Adrenal gland (tissue), 19 donors: ENCODE measurements around the gene RPSA. TPM values are rescaled to one million over a fixed set of nuclear protein-coding genes. Genes with fewer than 3 reads are reported as not detected.
A peak's percentile ranks its signal among the peaks of the same experiment; 100 is the strongest.

Experiments used
- DNase-seq, 7 donors: peaks; one replicate each; pipeline ENCODE4 v3.0.0-alpha.2; 2019 to 2020
- H3K27ac ChIP-seq, 5 donors: fragments of 200-600 bp; sonication (generic) in 4 of 5; 1 replicate in 3 of 5; 2 replicates in 2 of 5; pipeline versions ENCODE4 v1.5.1 to v1.8.0; 2016 to 2020; ENCODE audit warnings: mild to moderate bottlenecking in 1 of 5
- H3K27me3 ChIP-seq: fragments of 200-600 bp; 2 replicates; pipeline ENCODE4 v1.8.0; 2021
- H3K36me3 ChIP-seq, 2 donors: fragments of 200-600 bp; replicated peaks in 1 of 2; 1 replicate in 1 of 2; 2 replicates in 1 of 2; pipeline versions ENCODE4 v1.5.1 to v1.8.0; 2018 to 2022
- H3K4me1 ChIP-seq, 2 donors: fragments of 200-600 bp; replicated peaks in 1 of 2; 1 replicate in 1 of 2; 2 replicates in 1 of 2; pipeline versions ENCODE4 v1.5.1 to v1.8.0; 2018 to 2021
- H3K4me3 ChIP-seq, 4 donors: fragments of 200-600 bp; sonication (generic) in 3 of 4; one replicate each; pipeline ENCODE4 v1.5.1; 2016 to 2018
- H3K9me3 ChIP-seq, 3 donors: fragments of 200-600 bp; sonication (generic) in 1 of 3; replicated peaks in 1 of 3; 1 replicate in 2 of 3; 2 replicates in 1 of 3; pipeline versions ENCODE4 v1.5.1 to v1.8.0; 2016 to 2021
- POLR2A ChIP-seq, 2 donors: fragments of 450-650 bp; IDR thresholded peaks; one replicate each; pipeline ENCODE4 v1.6.1; 2017; ENCODE audit warnings: antibody characterized with exemption in 2 of 2, mild to moderate bottlenecking in 2 of 2, moderate library complexity in 1 of 2
- WGBS, 4 donors: extraction: QIAGEN DNeasy Blood & Tissue Kit in 2 of 4; methylation state at CpG; one replicate each; pipeline versions ENCODE4 v1.1.5 to v1.1.7; 2013 to 2017; 5-methylcytosine and 5-hydroxymethylcytosine counted together
- intact Hi-C, 2 donors: fragments of 100-400 bp; cut with DNase I; formaldehyde crosslinking; loops; one replicate each; pipeline versions ENCODE4 v1.14.1 to v1.15.0; 2022 to 2023
- long read RNA-seq, 10 donors: library from polyadenylated mRNA in 3 of 10; unstranded in 2 of 10; stranded (forward) in 1 of 10; transcript quantifications; one replicate each; pipeline ENCODE4 v2.0.0 and lab custom pipeline, GENCODE V29; 2021 to 2026
- polyA plus RNA-seq, 3 donors: library from polyadenylated mRNA; stranded (reverse); fragments of 200-250 nt in 2 of 3; fragments of 350-450 nt in 1 of 3; fragmentation: Illumina TruSeq in 1 of 3; extraction: RNeasy Lipid Tissue Mini Kit (QIAGEN cat#74804) in 1 of 3; gene quantifications; one replicate each; pipeline ENCODE4 v1.2.3, GENCODE V29; 2013 to 2014
- total RNA-seq, 9 donors: library from RNA; depleted of rRNA in 4 of 9; stranded (reverse); fragments of >200 nt in 4 of 9; fragments of 120-200 nt in 1 of 9; fragmentation: NEBNext Ultra II Directional in 1 of 9; extraction: Animal tissue kit (Norgen Biotek cat#: 25700) in 1 of 9; gene quantifications; one replicate each; pipeline versions ENCODE4 v1.1.0 to v1.2.4, GENCODE V29; 2013 to 2023
- TF ChIP-seq, protein P1 (sequence below), 6 experiments: fragments of 450-650 bp in 4 of 6; fragments of 200-600 bp in 2 of 6; sonication (generic) in 1 of 6; IDR thresholded peaks; 1 replicate in 5 of 6; 2 replicates in 1 of 6; pipeline versions ENCODE4 v1.5.1 to v1.8.0; 2016 to 2021; ENCODE audit warnings: antibody characterized with exemption in 6 of 6, mild to moderate bottlenecking in 2 of 6, moderate library complexity in 1 of 6
- donor health status: healthy with polysubstance abuse.
- donor health status: Bipolar disorder and iron deficiency.
- donor health status: DM: yes; HTN: yes; CAD: no.
- donor health status: DM: no; HTN: no; CAD: no.
- donor health status: DM: no; HTN: no; CAD: no.
- donor health status: DM: yes; HTN: yes; CAD: no.

Gene RPSA
- total RNA-seq: 100 to 1,000 TPM; 525 to 949 (median 732) TPM
- 1,000 to 10,000 TPM; 1,002 to 1,751 (median 1,313) TPM for polyA plus RNA-seq
- long read RNA-seq, donor 1, transcript RPSA-207 (5 exons, 1,227 nt): minor isoform, 6 of 430 reads
- long read RNA-seq, donor 1, transcript RPSA-201 (7 exons, 1,171 nt): major isoform, 324 of 430 reads
- long read RNA-seq, donor 1, transcript RPSA-206 (3 exons, 596 nt): minor isoform, 5 of 430 reads
- long read RNA-seq, donor 1, transcript RPSA-205 (2 exons, 622 nt): minor isoform, 5 of 430 reads
- long read RNA-seq, donor 1, partial matches to known transcripts: 39 of 430 reads
- long read RNA-seq, donor 1, other reads (novel, unspliced or antisense): 51 of 430 reads
- long read RNA-seq, donor 2, transcript RPSA-205 (2 exons, 622 nt): minor isoform, 5 of 295 reads
- long read RNA-seq, donor 2, transcript RPSA-201 (7 exons, 1,171 nt): major isoform, 229 of 295 reads
- long read RNA-seq, donor 2, transcript RPSA-206 (3 exons, 596 nt): minor isoform, 5 of 295 reads
- long read RNA-seq, donor 2, partial matches to known transcripts: 26 of 295 reads
- long read RNA-seq, donor 2, other reads (novel, unspliced or antisense): 25 of 295 reads
- long read RNA-seq, donor 3, transcript RPSA-201 (7 exons, 1,171 nt): major isoform, 221 of 315 reads
- long read RNA-seq, donor 3, transcript RPSA-205 (2 exons, 622 nt): minor isoform, 7 of 315 reads
- long read RNA-seq, donor 3, transcript RPSA-206 (3 exons, 596 nt): minor isoform, 9 of 315 reads
- long read RNA-seq, donor 3, partial matches to known transcripts: 56 of 315 reads
- long read RNA-seq, donor 3, other reads (novel, unspliced or antisense): 19 of 315 reads
- long read RNA-seq, donor 4, transcript RPSA-201 (7 exons, 1,171 nt): major isoform, 531 of 569 reads
- long read RNA-seq, donor 4, partial matches to known transcripts: 20 of 569 reads
- long read RNA-seq, donor 4, other reads (novel, unspliced or antisense): 18 of 569 reads
- long read RNA-seq, donor 5, transcript RPSA-201 (7 exons, 1,171 nt): major isoform, 229 of 264 reads
- long read RNA-seq, donor 5, partial matches to known transcripts: 24 of 264 reads
- long read RNA-seq, donor 5, other reads (novel, unspliced or antisense): 8 of 264 reads
- long read RNA-seq, donor 6, transcript RPSA-201 (7 exons, 1,171 nt): major isoform, 394 of 442 reads
- long read RNA-seq, donor 6, transcript RPSA-207 (5 exons, 1,227 nt): minor isoform, 6 of 442 reads
- long read RNA-seq, donor 6, partial matches to known transcripts: 35 of 442 reads
- long read RNA-seq, donor 6, other reads (novel, unspliced or antisense): 7 of 442 reads
- long read RNA-seq, donor 7, transcript RPSA-201 (7 exons, 1,171 nt): major isoform, 145 of 195 reads
- long read RNA-seq, donor 7, partial matches to known transcripts: 33 of 195 reads
- long read RNA-seq, donor 7, other reads (novel, unspliced or antisense): 11 of 195 reads
- long read RNA-seq, donor 8, transcript RPSA-206 (3 exons, 596 nt): minor isoform, 5 of 519 reads
- long read RNA-seq, donor 8, transcript RPSA-205 (2 exons, 622 nt): minor isoform, 7 of 519 reads
- long read RNA-seq, donor 8, transcript RPSA-201 (7 exons, 1,171 nt): major isoform, 423 of 519 reads
- long read RNA-seq, donor 8, partial matches to known transcripts: 31 of 519 reads
- long read RNA-seq, donor 8, other reads (novel, unspliced or antisense): 49 of 519 reads
- long read RNA-seq, donor 9, transcript RPSA-201 (7 exons, 1,171 nt): major isoform, 189 of 255 reads
- long read RNA-seq, donor 9, transcript RPSA-206 (3 exons, 596 nt): minor isoform, 5 of 255 reads
- long read RNA-seq, donor 9, partial matches to known transcripts: 44 of 255 reads
- long read RNA-seq, donor 9, other reads (novel, unspliced or antisense): 16 of 255 reads
- long read RNA-seq, donor 10, transcript RPSA-201 (7 exons, 1,171 nt): major isoform, 48 of 57 reads
- long read RNA-seq, donor 10, partial matches to known transcripts: 0 of 57 reads
- long read RNA-seq, donor 10, other reads (novel, unspliced or antisense): 6 of 57 reads

DNA sequence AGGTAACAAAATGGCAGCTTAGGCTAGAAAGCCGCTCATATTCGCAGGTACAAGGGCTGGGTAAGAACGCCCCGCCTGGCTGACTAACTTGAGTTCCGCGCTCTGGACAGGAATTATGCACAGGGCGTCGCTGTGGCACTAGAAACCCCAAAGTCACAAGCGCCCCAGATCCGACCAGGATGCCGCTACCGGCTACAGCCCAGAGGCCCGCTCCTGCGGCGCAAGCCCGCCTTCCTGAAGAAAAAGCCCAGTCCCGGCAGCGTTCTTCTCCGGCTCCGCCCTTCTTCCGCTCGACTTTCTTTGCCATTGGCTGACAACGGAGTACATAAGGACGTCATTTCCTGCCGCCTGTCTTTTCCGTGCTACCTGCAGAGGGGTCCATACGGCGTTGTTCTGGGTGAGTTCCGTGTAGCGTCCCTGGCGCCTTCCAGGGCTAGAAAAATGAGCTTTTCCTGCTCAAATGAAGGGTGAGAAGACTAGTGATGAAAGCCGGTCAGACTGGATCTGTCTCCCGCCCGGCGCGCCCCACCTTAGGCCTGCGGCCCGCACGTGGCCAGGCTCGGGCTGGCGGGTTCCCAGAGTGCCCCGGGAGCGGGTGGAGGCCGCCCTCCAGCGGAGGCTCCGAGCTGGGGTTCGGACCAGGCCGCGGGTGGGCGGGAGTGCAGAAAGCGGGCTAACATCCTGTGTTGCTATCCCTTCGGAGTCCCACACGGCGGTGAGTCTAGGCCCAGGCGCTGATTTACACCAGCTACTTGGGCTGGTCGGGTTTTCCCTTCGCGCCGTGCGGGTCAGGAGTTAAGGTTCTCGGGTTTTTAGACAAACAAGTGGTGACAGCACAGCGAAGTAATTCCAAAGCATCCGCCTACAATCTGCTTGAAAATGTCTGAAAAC lies at the start of gene RPSA:
TSS of gene RPSA (plus strand) at position 353 of the 891 bp plus-strand sequence. CDS start 934 bp downstream, outside the sequence.
- Histone ChIP-seq H3K27me3 (no peaks in the 10 kb centered on the region), H3K4me3 (peak within 1 kb of the TSS; percentile 56 to 85 (median 66)), H3K4me1 (peaks cover 6 to 20% of the 10 kb centered on the region in 2 donors), H3K9me3 (no peaks in the 10 kb centered on the region), H3K27ac (peak within 1 kb of the TSS; percentile 60 to 86 (median 79)), H3K36me3 (peaks cover 0 to 25% of the 10 kb centered on the region in 2 donors)
- peak; percentile 94 to 95 for TF ChIP-seq POLR2A (IDR thresholded peaks at IDR 0.05)
- TF ChIP-seq, protein P1, sequence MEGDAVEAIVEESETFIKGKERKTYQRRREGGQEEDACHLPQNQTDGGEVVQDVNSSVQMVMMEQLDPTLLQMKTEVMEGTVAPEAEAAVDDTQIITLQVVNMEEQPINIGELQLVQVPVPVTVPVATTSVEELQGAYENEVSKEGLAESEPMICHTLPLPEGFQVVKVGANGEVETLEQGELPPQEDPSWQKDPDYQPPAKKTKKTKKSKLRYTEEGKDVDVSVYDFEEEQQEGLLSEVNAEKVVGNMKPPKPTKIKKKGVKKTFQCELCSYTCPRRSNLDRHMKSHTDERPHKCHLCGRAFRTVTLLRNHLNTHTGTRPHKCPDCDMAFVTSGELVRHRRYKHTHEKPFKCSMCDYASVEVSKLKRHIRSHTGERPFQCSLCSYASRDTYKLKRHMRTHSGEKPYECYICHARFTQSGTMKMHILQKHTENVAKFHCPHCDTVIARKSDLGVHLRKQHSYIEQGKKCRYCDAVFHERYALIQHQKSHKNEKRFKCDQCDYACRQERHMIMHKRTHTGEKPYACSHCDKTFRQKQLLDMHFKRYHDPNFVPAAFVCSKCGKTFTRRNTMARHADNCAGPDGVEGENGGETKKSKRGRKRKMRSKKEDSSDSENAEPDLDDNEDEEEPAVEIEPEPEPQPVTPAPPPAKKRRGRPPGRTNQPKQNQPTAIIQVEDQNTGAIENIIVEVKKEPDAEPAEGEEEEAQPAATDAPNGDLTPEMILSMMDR (IDR thresholded peaks at IDR 0.05): peak in 4 of 6 experiments; percentile 26 to 43 (median 33)
- 0 to 1% (median 0%) methylated on average over 20 to 63 of the region's 63 CpGs for WGBS, 4 donors
- DNase-seq: peak; percentile 92 to 98 (median 97)
- intact Hi-C loops: no loop called here

DNA sequence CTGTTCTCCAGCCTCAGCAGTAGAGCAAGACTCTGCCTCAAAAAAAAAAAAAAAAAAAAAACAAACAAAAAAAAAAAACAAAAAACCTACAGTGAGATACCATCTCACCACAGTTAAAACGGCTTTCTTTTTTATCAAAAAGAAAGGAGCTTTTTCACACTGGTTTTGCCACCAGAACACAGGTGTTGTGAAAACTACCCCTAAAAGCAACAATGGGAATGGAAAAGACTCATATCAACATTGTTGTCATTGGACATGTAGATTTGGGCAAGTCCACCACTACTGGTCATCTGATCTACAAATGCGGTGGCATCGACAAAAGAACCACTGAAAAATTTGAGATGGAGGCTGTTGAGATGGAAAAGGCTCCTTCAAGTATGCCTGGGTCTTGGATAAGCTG lies 48.2 kb upstream of the RPSA start:
- H3K9me3 ChIP-seq: no peaks in the 10 kb centered on the region
- no peak overlapping the region for H3K27ac ChIP-seq
- no peak overlapping the region for H3K4me3 ChIP-seq
- TF ChIP-seq, protein P1 (IDR thresholded peaks at IDR 0.05): no peak
- no peak for TF ChIP-seq POLR2A (IDR thresholded peaks at IDR 0.05)
- H3K4me1 ChIP-seq: peaks cover 9 to 16% of the 10 kb centered on the region in 2 donors
- no peaks in the 10 kb centered on the region for H3K27me3 ChIP-seq
- no peak for DNase-seq
- intact Hi-C loops: no loop called here
- WGBS, 4 donors: 86 to 91% (median 90%) methylated on average over 3 of the region's 3 CpGs
- H3K36me3 ChIP-seq: no peaks in the 10 kb centered on the region
